IPS DF 19.7 (cell line): ENCODE data around the gene MGMT.

Experiments used
- DNase-seq: peaks from one replicate; pipeline ENCODE4 v3.0.0-alpha.2; 2013; ENCODE audit warnings: low read depth, low spot score

MGMT gene

GRCh38 chr10:129621062-129621461, 154.0 kb downstream of the MGMT start:
- DNase-seq, result no peak

GRCh38 chr10:129621693-129622092, 154.7 kb downstream of the MGMT start:
- no peak for DNase-seq

GRCh38 chr10:129622291-129622690, 155.2 kb downstream of the MGMT start:
- no peak for DNase-seq

- no peak for DNase-seq
Measured at GRCh38 chr10:129622736-129623135, 155.7 kb downstream of the MGMT start.

- DNase-seq, result no peak
Measured at GRCh38 chr10:129624526-129624925, 157.5 kb downstream of the MGMT start.

GRCh38 chr10:129626309-129626708, 159.3 kb downstream of the MGMT start:
- DNase-seq, result no peak

- DNase-seq, result no peak
Measured at GRCh38 chr10:129626796-129627435, 159.9 kb downstream of the MGMT start.

- DNase-seq, result no peak
Measured at GRCh38 chr10:129627442-129627841, 160.4 kb downstream of the MGMT start.

- DNase-seq, result no peak
Measured at GRCh38 chr10:129628823-129629222, 161.8 kb downstream of the MGMT start.

GRCh38 chr10:129629911-129630310, 162.9 kb downstream of the MGMT start:
- DNase-seq, result no peak

GRCh38 chr10:129631006-129631405, 164.0 kb downstream of the MGMT start:
- DNase-seq, result no peak

GRCh38 chr10:129631870-129632623, 165.0 kb downstream of the MGMT start:
- no peak for DNase-seq

- no peak for DNase-seq
Measured at GRCh38 chr10:129637010-129637409, 170.0 kb downstream of the MGMT start.

GRCh38 chr10:129637846-129638245, 170.8 kb downstream of the MGMT start:
- DNase-seq, result no peak

- no peak for DNase-seq
Measured at GRCh38 chr10:129641351-129641750, 174.3 kb downstream of the MGMT start.

GRCh38 chr10:129641982-129642381, 174.9 kb downstream of the MGMT start:
- DNase-seq, result no peak

- no peak for DNase-seq
Measured at GRCh38 chr10:129642427-129642826, 175.4 kb downstream of the MGMT start.

GRCh38 chr10:129643266-129643665, 176.2 kb downstream of the MGMT start:
- no peak for DNase-seq

- DNase-seq, result no peak
Measured at GRCh38 chr10:129645487-129645886, 178.4 kb downstream of the MGMT start.

GRCh38 chr10:129646973-129647372, 179.9 kb downstream of the MGMT start:
- no peak for DNase-seq

- no peak for DNase-seq
Measured at GRCh38 chr10:129647590-129647989, 180.5 kb downstream of the MGMT start.

GRCh38 chr10:129648856-129649255, 181.8 kb downstream of the MGMT start:
- DNase-seq, result no peak

- DNase-seq, result no peak
Measured at GRCh38 chr10:129652021-129652420, 185.0 kb downstream of the MGMT start.
